Airway epithelial cell (primary cell): ENCODE measurements around the gene IFT22. TPM values are rescaled to one million over a fixed set of nuclear protein-coding genes. Genes with fewer than 3 reads are reported as not detected.

Experiments used
- total RNA-seq: library from RNA; depleted of rRNA; stranded (reverse); fragments of >200 nt; gene quantifications from 2 replicates; pipeline ENCODE4 v1.2.3, GENCODE V29; 2015

IFT22 gene
- 15.4 and 16.5 TPM in 2 replicates for total RNA-seq

DNA sequence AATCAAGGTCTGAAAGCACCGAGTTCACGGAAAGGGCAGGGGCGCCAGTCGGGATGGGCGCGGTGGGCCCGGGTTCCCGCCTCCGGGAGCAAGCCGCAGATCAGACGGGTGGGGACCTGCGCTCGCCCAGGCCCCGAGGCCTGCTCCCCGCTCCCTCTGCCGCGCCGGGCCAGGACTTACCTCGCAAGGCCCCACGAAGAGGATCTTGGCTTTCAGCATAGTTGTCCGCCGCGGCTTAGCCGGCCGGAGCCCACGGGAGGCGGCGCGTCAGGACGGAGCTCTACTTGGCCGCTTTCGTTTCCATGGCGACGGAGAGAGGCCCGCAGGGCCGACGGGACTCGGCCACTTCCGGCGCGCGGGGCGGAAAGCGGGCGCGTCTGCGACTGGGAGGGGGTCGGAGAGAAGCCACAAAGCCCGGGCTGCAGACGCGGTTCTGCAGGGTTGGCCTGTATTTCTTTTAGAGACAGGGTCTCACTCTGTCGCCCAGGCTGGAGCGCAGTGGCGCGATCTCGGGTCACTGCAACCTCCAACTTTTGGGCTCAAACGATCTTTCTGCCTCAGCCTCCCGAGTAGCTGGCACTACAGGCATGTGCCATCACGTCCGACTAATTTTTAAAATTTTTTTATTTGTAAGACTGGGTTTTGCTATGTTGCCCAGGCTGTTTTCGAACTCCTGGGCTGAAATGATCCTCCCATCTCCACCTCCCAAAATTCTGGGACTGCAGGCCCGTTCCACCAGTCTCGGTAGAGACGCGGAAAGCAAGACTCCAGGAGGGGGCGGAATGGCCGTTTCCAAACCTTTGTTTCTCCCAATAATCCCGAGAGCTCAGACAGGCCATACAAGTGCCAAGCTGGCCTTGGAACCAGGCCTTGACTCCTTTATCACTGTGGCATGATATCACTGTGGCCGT, at the start of gene IFT22:
Gene IFT22, minus strand, starts transcription at position 322 of the 911 bp plus-strand sequence. Its CDS starts 103 bp downstream, at position 219.

GRCh38 chr7:101362334-101363195, 41.0 kb upstream of the IFT22 start, which contains the start of gene COL26A1:
Gene COL26A1, plus strand, starts transcription at chr7:101362875. Its CDS starts 158 bp downstream, at chr7:101363033.

Other genes with a start within 250 kb of the IFT22 start
- gene TRIM56, start 236.3 kb downstream of the IFT22 start, total RNA-seq: 7.2 and 7.9 TPM in 2 replicates
- 166 and 251 TPM in 2 replicates for gene SERPINE1, start 194.7 kb downstream of the IFT22 start, total RNA-seq
- 187 and 227 TPM in 2 replicates for gene AP1S1, start 167.3 kb downstream of the IFT22 start, total RNA-seq
- 0.09 and 0.14 TPM in 2 replicates for gene VGF, start 156.2 kb downstream of the IFT22 start, total RNA-seq
- not detected in 2 replicates for gene NAT16, start 141.5 kb downstream of the IFT22 start, total RNA-seq
- gene MOGAT3, start 120.8 kb downstream of the IFT22 start, total RNA-seq: not detected in 2 replicates
- 33.3 and 47.8 TPM in 2 replicates for gene PLOD3, start 104.2 kb downstream of the IFT22 start, total RNA-seq
- gene ZNHIT1, start 103.6 kb downstream of the IFT22 start, total RNA-seq: 113 and 142 TPM in 2 replicates
- 2.0 and 3.1 TPM in 2 replicates for gene CLDN15, start 84.0 kb downstream of the IFT22 start, total RNA-seq
- gene FIS1, start 76.7 kb downstream of the IFT22 start, total RNA-seq: 212 and 237 TPM in 2 replicates
- not detected in 2 replicates for gene COL26A1, start 41.1 kb upstream of the IFT22 start, total RNA-seq